GM23248 (cell line): ENCODE results near the gene CTCF.

Source experiments
- EZH2 ChIP-seq: fragments of 200-600 bp; sonication (generic); IDR thresholded peaks from 2 replicates; pipeline ENCODE4 v1.6.1; 2018; ENCODE audit warnings: antibody characterized with exemption, mild to moderate bottlenecking; ENCODE audit not compliant: insufficient read depth, poor library complexity, severe bottlenecking
- EZH2phosphoT487 ChIP-seq: fragments of 200-600 bp; sonication (generic); IDR thresholded peaks from 2 replicates; pipeline ENCODE4 v1.6.1; 2018; ENCODE audit warnings: antibody characterized with exemption, moderate library complexity, mild to moderate bottlenecking, low read depth; ENCODE audit not compliant: insufficient read depth

DNA sequence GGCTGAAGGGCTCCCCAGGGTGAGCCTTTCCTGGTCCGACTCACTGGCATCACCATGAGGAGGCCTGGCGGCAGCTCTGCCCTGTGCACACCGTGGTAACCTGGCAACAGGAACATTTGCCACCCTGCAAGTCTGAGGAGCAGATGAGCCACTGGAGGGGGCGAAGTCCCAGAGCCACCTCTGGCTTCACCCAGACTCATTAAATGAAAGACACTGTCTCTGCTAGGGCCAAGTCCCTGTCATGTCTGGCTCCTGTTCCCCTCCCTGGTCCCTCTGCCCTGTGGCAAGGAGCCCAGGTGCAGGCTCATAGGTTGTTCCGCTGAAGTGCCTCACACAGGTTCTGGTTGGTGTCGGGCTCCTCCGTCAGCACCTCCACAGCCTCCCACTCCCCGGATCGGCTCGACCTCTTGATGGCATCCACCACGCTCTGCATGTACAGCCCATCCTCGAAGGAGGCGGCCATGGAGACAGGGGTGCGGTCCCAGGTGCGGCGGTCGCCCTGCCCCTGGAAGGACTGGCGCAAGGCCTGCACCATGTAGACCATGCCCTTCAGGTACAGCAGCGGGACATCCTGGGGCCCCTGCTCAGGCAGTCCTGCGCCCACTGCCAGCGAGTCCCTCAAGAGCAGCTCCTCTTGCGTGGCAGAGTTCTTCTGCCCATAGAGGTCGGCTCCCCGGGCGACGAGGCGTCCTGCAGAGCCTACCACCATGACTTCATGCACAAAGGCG lies 112.7 kb downstream of the CTCF start:
- no peak for TF ChIP-seq EZH2phosphoT487
- no peak for TF ChIP-seq EZH2
